Osteoblast (primary cell): ENCODE data around the gene HMCES. TPM values are rescaled to one million over a fixed set of nuclear protein-coding genes. Genes with fewer than 3 reads are reported as not detected.

ENCODE experiments used
- DNase-seq: peaks from one replicate; pipeline ENCODE4 v3.0.0; 2011; ENCODE audit warnings: low spot score, mixed read lengths; ENCODE audit not compliant: insufficient read length; ENCODE audit errors: missing footprints
- H2AFZ ChIP-seq: 2 replicates; pipeline ENCODE4 v1.6.0; 2011; ENCODE audit warnings: mild to moderate bottlenecking, low read length
- H3K27ac ChIP-seq: 2 replicates; pipeline ENCODE4 v1.5.1; 2011; ENCODE audit warnings: mild to moderate bottlenecking, low read depth, low read length, moderate library complexity
- H3K27me3 ChIP-seq: 2 replicates; pipeline ENCODE4 v1.6.0; 2012; ENCODE audit warnings: mild to moderate bottlenecking, control low read depth, inconsistent platforms, low read length, moderate library complexity; ENCODE audit not compliant: insufficient read depth
- H3K36me3 ChIP-seq: 2 replicates; pipeline ENCODE4 v1.5.1; 2011; ENCODE audit warnings: mild to moderate bottlenecking, low read length, control low read depth, moderate library complexity; ENCODE audit not compliant: insufficient read depth
- H3K4me1 ChIP-seq: 2 replicates; pipeline ENCODE4 v1.5.1; 2011; ENCODE audit warnings: mild to moderate bottlenecking, low read length, control low read depth, moderate library complexity; ENCODE audit not compliant: insufficient read depth
- H3K4me2 ChIP-seq: 2 replicates; pipeline ENCODE4 v1.6.0; 2011; ENCODE audit warnings: mild to moderate bottlenecking, low read length; ENCODE audit not compliant: insufficient read depth
- H3K4me3 ChIP-seq: fragments of 200-600 bp; sonication (generic); 3 replicates; pipeline ENCODE4 v1.5.1; 2012; ENCODE audit warnings: mild to moderate bottlenecking, low read length, inconsistent platforms; ENCODE audit not compliant: insufficient read depth
- H3K79me2 ChIP-seq: 2 replicates; pipeline ENCODE4 v1.6.0; 2012; ENCODE audit warnings: mild to moderate bottlenecking, low read length, control low read depth, inconsistent platforms; ENCODE audit not compliant: insufficient read depth
- H3K9me3 ChIP-seq: 2 replicates; pipeline ENCODE4 v1.5.1; 2011; ENCODE audit warnings: low read depth, low read length, control low read depth
- H4K20me1 ChIP-seq: 2 replicates; pipeline ENCODE4 v1.6.0; 2012; ENCODE audit warnings: mild to moderate bottlenecking, low read length, control low read depth; ENCODE audit not compliant: insufficient read depth
- total RNA-seq: library from RNA; depleted of rRNA; stranded (reverse); fragments of >200 nt; gene quantifications from 2 replicates; pipeline ENCODE4 v1.2.3, GENCODE V29; 2012
- TF ChIP-seq, protein P1 (sequence below): IDR thresholded peaks from 2 replicates; pipeline ENCODE4 v1.5.1; 2011; ENCODE audit warnings: mild to moderate bottlenecking, low read depth, low read length, moderate library complexity; ENCODE audit errors: extremely low read depth

The HMCES gene
- total RNA-seq, 1 donor = 10.5 TPM

DNA sequence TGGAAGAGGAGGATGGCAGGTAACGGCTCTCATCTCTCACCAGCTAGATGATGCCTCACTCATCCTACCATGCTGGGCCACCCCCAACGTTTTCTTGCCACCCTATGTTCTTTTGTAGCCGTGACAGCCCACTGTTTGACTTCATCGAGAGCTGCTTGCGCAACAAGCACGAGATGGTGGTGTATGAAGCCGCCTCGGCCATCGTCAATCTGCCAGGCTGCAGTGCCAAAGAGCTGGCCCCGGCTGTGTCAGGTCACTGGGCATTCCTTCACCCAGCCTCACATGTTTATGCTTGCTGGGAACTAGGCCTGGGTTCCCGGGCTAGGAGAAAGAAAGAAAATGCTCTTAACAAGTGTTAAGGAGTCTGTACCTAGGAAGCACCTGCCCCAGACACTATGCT lies 21.1 kb upstream of the HMCES start:
- TF ChIP-seq, protein P1, sequence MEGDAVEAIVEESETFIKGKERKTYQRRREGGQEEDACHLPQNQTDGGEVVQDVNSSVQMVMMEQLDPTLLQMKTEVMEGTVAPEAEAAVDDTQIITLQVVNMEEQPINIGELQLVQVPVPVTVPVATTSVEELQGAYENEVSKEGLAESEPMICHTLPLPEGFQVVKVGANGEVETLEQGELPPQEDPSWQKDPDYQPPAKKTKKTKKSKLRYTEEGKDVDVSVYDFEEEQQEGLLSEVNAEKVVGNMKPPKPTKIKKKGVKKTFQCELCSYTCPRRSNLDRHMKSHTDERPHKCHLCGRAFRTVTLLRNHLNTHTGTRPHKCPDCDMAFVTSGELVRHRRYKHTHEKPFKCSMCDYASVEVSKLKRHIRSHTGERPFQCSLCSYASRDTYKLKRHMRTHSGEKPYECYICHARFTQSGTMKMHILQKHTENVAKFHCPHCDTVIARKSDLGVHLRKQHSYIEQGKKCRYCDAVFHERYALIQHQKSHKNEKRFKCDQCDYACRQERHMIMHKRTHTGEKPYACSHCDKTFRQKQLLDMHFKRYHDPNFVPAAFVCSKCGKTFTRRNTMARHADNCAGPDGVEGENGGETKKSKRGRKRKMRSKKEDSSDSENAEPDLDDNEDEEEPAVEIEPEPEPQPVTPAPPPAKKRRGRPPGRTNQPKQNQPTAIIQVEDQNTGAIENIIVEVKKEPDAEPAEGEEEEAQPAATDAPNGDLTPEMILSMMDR = no peak
- Histone ChIP-seq H3K4me2 (no peak overlapping the region), H2AFZ (no peak overlapping the region), H3K27me3 (no peaks in the 10 kb centered on the region), H3K4me1 (peaks cover 12% of the 10 kb centered on the region), H3K27ac (no peak overlapping the region), H3K36me3 (peaks cover 96% of the 10 kb centered on the region), H3K9me3 (no peaks in the 10 kb centered on the region), H4K20me1 (peaks cover 61% of the 10 kb centered on the region), H3K79me2 (peaks cover 82% of the 10 kb centered on the region), H3K4me3 (no peak overlapping the region)
- no peak for DNase-seq

DNA sequence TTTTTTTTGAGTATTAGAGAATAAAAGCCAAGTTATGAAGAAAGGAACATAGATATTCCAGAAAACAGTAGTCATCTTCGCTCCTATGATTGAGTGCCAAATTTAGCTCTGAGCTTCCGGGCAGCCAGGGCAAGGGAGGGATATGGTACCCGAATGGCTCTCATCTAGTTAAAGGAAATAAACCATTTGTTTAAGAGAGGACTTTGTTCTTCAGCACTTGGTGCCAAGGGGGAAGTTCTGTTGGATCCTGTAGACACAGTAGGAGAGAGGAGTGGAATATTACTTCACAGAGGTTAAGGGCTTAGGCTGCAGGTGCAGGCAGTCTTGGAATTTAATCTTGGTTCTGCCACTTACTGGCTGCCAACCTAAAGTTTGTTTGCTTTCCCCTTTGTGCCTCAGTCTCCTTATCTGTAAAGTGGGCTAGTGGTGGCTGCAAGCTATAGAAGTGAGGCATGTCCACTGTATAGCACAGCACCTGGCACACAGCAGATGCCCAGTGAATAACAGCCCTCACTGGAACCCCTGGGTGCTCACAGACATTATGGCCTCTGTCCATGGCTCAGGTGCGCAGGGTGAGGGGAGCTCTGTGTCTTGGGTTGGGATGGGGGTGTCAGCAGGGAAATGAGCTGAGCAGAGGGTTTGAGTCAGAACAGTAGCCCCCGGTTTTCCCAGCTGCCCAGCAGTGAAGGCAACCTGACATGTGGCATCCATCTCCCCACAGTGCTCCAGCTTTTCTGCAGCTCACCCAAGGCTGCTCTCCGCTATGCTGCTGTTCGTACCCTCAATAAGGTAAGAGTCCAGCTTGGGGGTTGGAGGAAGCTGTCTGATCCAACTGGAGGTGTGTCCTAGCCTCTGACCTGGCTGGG lies 18.8 kb upstream of the HMCES start:
- Histone ChIP-seq H3K27me3 (no peaks in the 10 kb centered on the region), H3K79me2 (peaks cover 76% of the 10 kb centered on the region), H3K9me3 (no peaks in the 10 kb centered on the region), H3K27ac (no peak overlapping the region), H3K36me3 (peaks cover 96% of the 10 kb centered on the region), H2AFZ (no peak overlapping the region), H3K4me3 (no peak overlapping the region), H3K4me1 (no peaks in the 10 kb centered on the region), H4K20me1 (peaks cover 56% of the 10 kb centered on the region), H3K4me2 (no peak overlapping the region)
- no peak for DNase-seq
- TF ChIP-seq, protein P1 = no peak

DNA sequence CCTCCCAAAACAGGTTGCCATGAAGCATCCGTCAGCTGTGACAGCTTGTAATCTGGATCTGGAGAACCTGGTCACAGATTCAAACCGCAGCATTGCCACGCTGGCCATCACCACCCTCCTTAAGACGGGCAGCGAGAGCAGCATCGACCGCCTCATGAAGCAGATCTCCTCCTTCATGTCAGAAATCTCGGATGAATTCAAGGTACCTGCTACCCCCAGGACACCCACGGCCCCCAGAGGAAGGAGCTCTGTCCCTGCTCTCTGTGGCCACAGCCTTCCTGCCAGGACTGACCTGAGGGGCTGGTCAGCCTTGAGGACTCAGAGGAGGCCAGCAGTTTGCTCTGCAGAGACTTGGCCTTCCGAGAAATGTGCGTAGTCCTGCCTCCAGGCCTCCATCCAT lies 18.1 kb upstream of the HMCES start:
- H3K27me3 ChIP-seq = no peaks in the 10 kb centered on the region
- no peak for DNase-seq
- peaks cover 5% of the 10 kb centered on the region for H3K4me1 ChIP-seq
- H2AFZ ChIP-seq = no peak overlapping the region
- peaks cover 96% of the 10 kb centered on the region for H3K36me3 ChIP-seq
- TF ChIP-seq, protein P1 = no peak
- H3K79me2 ChIP-seq = peaks cover 74% of the 10 kb centered on the region
- peaks cover 59% of the 10 kb centered on the region for H4K20me1 ChIP-seq
- H3K4me3 ChIP-seq = no peak overlapping the region
- no peaks in the 10 kb centered on the region for H3K9me3 ChIP-seq
- no peak overlapping the region for H3K27ac ChIP-seq
- H3K4me2 ChIP-seq = no peak overlapping the region

DNA sequence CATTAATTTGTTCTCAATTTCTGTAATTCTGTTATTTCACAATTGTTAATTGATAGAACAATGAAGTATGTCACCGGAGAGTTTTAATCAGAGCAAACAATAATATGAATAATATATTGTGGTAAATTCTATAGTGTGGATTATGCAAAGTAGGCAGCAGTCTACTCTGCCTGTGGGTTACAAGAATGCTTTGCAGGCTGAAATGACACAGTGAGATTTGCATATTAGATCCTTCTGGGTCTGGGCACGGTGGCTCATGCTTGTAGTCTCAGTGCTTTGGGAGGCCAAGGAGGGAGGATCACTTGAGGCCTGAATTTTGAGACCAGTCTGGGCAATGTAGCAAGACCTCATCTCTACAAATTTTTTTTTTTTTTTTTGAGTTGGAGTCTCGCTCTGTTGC lies 16.8 kb upstream of the HMCES start:
- no peak overlapping the region for H3K27ac ChIP-seq
- no peak overlapping the region for H2AFZ ChIP-seq
- H3K79me2 ChIP-seq = peaks cover 65% of the 10 kb centered on the region
- DNase-seq = no peak
- no peaks in the 10 kb centered on the region for H3K9me3 ChIP-seq
- TF ChIP-seq, protein P1 = no peak
- no peaks in the 10 kb centered on the region for H3K27me3 ChIP-seq
- H3K36me3 ChIP-seq = peaks cover 96% of the 10 kb centered on the region
- peaks cover 6% of the 10 kb centered on the region for H3K4me1 ChIP-seq
- H3K4me3 ChIP-seq = no peak overlapping the region
- peaks cover 55% of the 10 kb centered on the region for H4K20me1 ChIP-seq
- no peak overlapping the region for H3K4me2 ChIP-seq
